K562 (cell line): ENCODE data around the gene ALG1L2. TPM values are rescaled to one million over a fixed set of nuclear protein-coding genes. Genes with fewer than 3 reads are reported as not detected.
"Not testable (repeated sequence)": the region's sequence is repeated elsewhere in the genome, so short reads cannot be mapped to it uniquely, and the experiment has no call there.

Source experiments
- ATAC-seq: fragments of 200-7000 bp; cut with Tn5 transposase; 3 replicates; pipeline ENCODE4 v1.9.1; 2020; ENCODE audit warnings: moderate library complexity
- BruUV-seq: library from RNA; stranded (reverse); fragments of 400-500 nt; replicated peaks from 2 replicates; lab custom pipeline; 2021; lab: Mats Ljungman, UMichigan
- CTCF ChIA-PET: fragments of 300-600 bp; formaldehyde crosslinking; extraction: SDS; loops from one replicate; lab custom pipeline; 2021; ENCODE audit warnings: low intra/inter-chr PET ratio; lab: Yijun Ruan, JAX
- POLR2A ChIA-PET: fragments of 300-600, 350-650 bp; sonication (Branson Sonifier 250); formaldehyde crosslinking; extraction: SDS; loops from one replicate; lab custom pipeline; 2021; ENCODE audit warnings: antibody characterized with exemption, inconsistent platforms; lab: Yijun Ruan, JAX
- DNase-seq, 4 experiments: peaks; one replicate each; pipeline versions ENCODE4 v3.0.0 to v3.0.0-alpha.2; 2011 to 2018; ENCODE audit warnings: low spot score in 3 of 4, mixed read lengths in 3 of 4; ENCODE audit errors: extremely low read depth in 1 of 4
- FAIRE-seq: peaks from 2 replicates; lab custom pipeline; 2011; peaks lifted over from hg19 to GRCh38; lab: Jason Lieb, UNC
- H2AFZ ChIP-seq: 2 replicates; pipeline ENCODE4 v1.6.0; 2011; ENCODE audit warnings: low read depth, low read length, control low read depth, inconsistent platforms
- H3K27ac ChIP-seq: fragments of 200-600 bp; 3 replicates; pipeline ENCODE4 v1.8.0; 2011; ENCODE audit warnings: low read depth, mild to moderate bottlenecking, control low read depth, inconsistent platforms, low read length, moderate library complexity, mixed read lengths; ENCODE audit errors: extremely low read depth
- H3K27me3 ChIP-seq, 2 experiments: fragments of 300-600 bp in 1 of 2; 2 replicates in 1 of 2; 3 replicates in 1 of 2; pipeline versions ENCODE4 v1.6.0 to v1.8.0; 2011; ENCODE audit warnings: inconsistent platforms in 2 of 2, low read length in 2 of 2, mild to moderate bottlenecking in 1 of 2, mixed read lengths in 1 of 2, moderate library complexity in 1 of 2; ENCODE audit not compliant: control insufficient read depth in 2 of 2, insufficient read depth in 2 of 2
- H3K36me3 ChIP-seq: fragments of 300-600 bp; 3 replicates; pipeline ENCODE4 v1.8.0; 2011; ENCODE audit warnings: mild to moderate bottlenecking, low read length, inconsistent platforms; ENCODE audit not compliant: control insufficient read depth, insufficient read depth
- H3K4me1 ChIP-seq, 2 experiments: fragments of 200-600 bp in 1 of 2; replicated peaks in 1 of 2; 2 replicates in 1 of 2; 3 replicates in 1 of 2; pipeline versions ENCODE4 v1.5.1 to v1.8.0; 2011; ENCODE audit warnings: inconsistent platforms in 2 of 2, low read length in 2 of 2, mild to moderate bottlenecking in 1 of 2, mixed read lengths in 1 of 2, moderate library complexity in 1 of 2; ENCODE audit not compliant: control insufficient read depth in 2 of 2, insufficient read depth in 2 of 2
- H3K4me2 ChIP-seq: 2 replicates; pipeline ENCODE4 v1.6.1; 2011; ENCODE audit warnings: low read length, control low read depth, inconsistent platforms, mixed read lengths; ENCODE audit not compliant: insufficient read depth
- H3K4me3 ChIP-seq: fragments of 200-600 bp; sonication (generic), shearing (Covaris generic); 2 replicates; pipeline ENCODE4 v1.5.1; 2016; ENCODE audit warnings: control low read depth, inconsistent platforms
- H3K79me2 ChIP-seq: fragments of 200-600 bp; 3 replicates; pipeline ENCODE4 v1.8.0; 2011; ENCODE audit warnings: low read length, inconsistent platforms; ENCODE audit not compliant: control insufficient read depth, insufficient read depth
- H3K9ac ChIP-seq, 2 experiments: 2 replicates each; pipeline versions ENCODE4 v1.6.0 to v1.6.1; 2011; ENCODE audit warnings: low read depth in 2 of 2, low read length in 2 of 2, control low read depth in 1 of 2, inconsistent platforms in 1 of 2, mild to moderate bottlenecking in 1 of 2, mixed read lengths in 1 of 2; ENCODE audit not compliant: insufficient read depth in 1 of 2
- H3K9me1 ChIP-seq: one replicate; pipeline ENCODE4 v1.6.0; 2011; ENCODE audit warnings: inconsistent platforms, mild to moderate bottlenecking, low read length, moderate library complexity; ENCODE audit not compliant: control insufficient read depth, insufficient read depth
- H3K9me3 ChIP-seq: replicated peaks from 2 replicates; pipeline ENCODE4 v1.5.1; 2011; ENCODE audit warnings: low read depth, low read length, inconsistent platforms; ENCODE audit not compliant: control insufficient read depth, insufficient read depth
- H4K20me1 ChIP-seq: replicated peaks from 2 replicates; pipeline ENCODE4 v1.6.1; 2011; ENCODE audit warnings: low read length, inconsistent platforms, mixed read lengths; ENCODE audit not compliant: control insufficient read depth, insufficient read depth
- CXXC5 ChIP-seq: fragments of 250-450 bp; sonication (Bioruptor Pico); IDR thresholded peaks from 2 replicates; pipeline ENCODE4 v1.8.0; 2022; ENCODE audit warnings: inconsistent platforms, mild to moderate bottlenecking, moderate library complexity
- MAZ ChIP-seq, 2 experiments: fragments of 450-650 bp in 1 of 2; sonication (generic) in 1 of 2; formaldehyde crosslinking; IDR thresholded peaks in 1 of 2; conservative IDR thresholded peaks in 1 of 2; 2 replicates each; pipeline versions ENCODE4 v1.4.0 to v1.5.0; 2020; ENCODE audit warnings: mild to moderate bottlenecking in 1 of 2, missing genetic modification reagents in 1 of 2
- MNT ChIP-seq, 2 experiments: fragments of 450-650 bp; conservative IDR thresholded peaks; 2 replicates each; pipeline ENCODE4 v1.6.1; 2017; ENCODE audit warnings: mild to moderate bottlenecking in 2 of 2, moderate library complexity in 2 of 2
- PHF8 ChIP-seq: fragments of 200-600 bp; sonication (generic); IDR thresholded peaks from 2 replicates; pipeline ENCODE4 v1.6.1; 2012; ENCODE audit warnings: mixed run types, mild to moderate bottlenecking, inconsistent platforms, low read length, moderate library complexity, borderline replicate concordance
- RBFOX2 ChIP-seq: fragments of 200-400 bp; formaldehyde crosslinking; IDR thresholded peaks from 2 replicates; pipeline ENCODE4 v1.6.1; 2017; ENCODE audit warnings: low read depth, mild to moderate bottlenecking, low read length, moderate library complexity
- SP1 ChIP-seq: sonication (generic); formaldehyde crosslinking; IDR thresholded peaks from 2 replicates; pipeline ENCODE4 v1.8.1; 2022; ENCODE audit warnings: mild to moderate bottlenecking, missing genetic modification reagents
- SUPT5H ChIP-seq: fragments of 450-650 bp; IDR thresholded peaks from 2 replicates; pipeline ENCODE4 v1.6.1; 2016
- VEZF1 ChIP-seq: fragments of 200-800 bp; sonication (Bioruptor generic); IDR thresholded peaks from 2 replicates; pipeline ENCODE4 v1.6.1; 2017; ENCODE audit warnings: missing genetic modification characterization, missing compliant biosample characterization
- ZBTB17 ChIP-seq: fragments of 450-650 bp; formaldehyde crosslinking; IDR thresholded peaks from 2 replicates; pipeline ENCODE4 v1.4.0; 2020; ENCODE audit warnings: mild to moderate bottlenecking
- ZFX ChIP-seq: sonication (generic); formaldehyde crosslinking; IDR thresholded peaks from 2 replicates; pipeline ENCODE4 v1.8.0; 2022; ENCODE audit warnings: mild to moderate bottlenecking, missing genetic modification reagents, moderate library complexity
- WGBS: fragments of 100-300 bp; shearing (Covaris generic); methylation state at CpG from one replicate; pipeline ENCODE4 v1.1.6; 2016; ENCODE audit warnings: low coverage, mixed read lengths; ENCODE audit not compliant: insufficient coverage; ENCODE audit errors: missing lambda C conversion rate; 5-methylcytosine and 5-hydroxymethylcytosine counted together
- in situ Hi-C: fragments of 300-500 bp; cut with MboI; formaldehyde crosslinking; loops from 4 replicates; pipeline ENCODE4 v1.15.0; 2018; ENCODE audit warnings: inconsistent platforms, mixed read lengths
- intact Hi-C: fragments of 100-400 bp; cut with micrococcal nuclease; formaldehyde crosslinking; loops from 2 replicates; pipeline ENCODE4 v1.14.2; 2022
- polyA plus RNA-seq, 8 experiments: library from polyadenylated mRNA; depleted of rRNA in 4 of 8; stranded (reverse) in 5 of 8; unstranded in 3 of 8; fragments of >200 nt; fragmentation: Nextera tagmentation in 2 of 8; fragmentation: Illumina TruSeq in 1 of 8; extraction: Ambion mirVana in 2 of 8; extraction: Trizol in 1 of 8; gene quantifications; 2 replicates each; pipeline versions ENCODE4 v1.2.1 to v1.2.3, GENCODE V29; 2011 to 2014; ENCODE audit warnings: inconsistent platforms in 1 of 8, missing spikeins in 1 of 8
- total RNA-seq, 7 experiments: library from RNA; depleted of rRNA in 6 of 7; stranded (reverse); fragments of >200 nt in 6 of 7; fragmentation: Illumina TruSeq in 2 of 7; extraction: Trizol in 2 of 7; gene quantifications; 2 replicates each; pipeline versions ENCODE4 v1.2.1 to v1.2.3, GENCODE V29; 2011 to 2021; ENCODE audit warnings: low replicate concordance in 1 of 7

ALG1L2 gene
- total and polyA plus RNA-seq, 9 of the 15 experiments (the other 6 are each of a cell fraction or from before 2014, with no cell fraction given), result 0.10 to 1.1 (median 0.33) TPM; not detected in 2

GRCh38 chr3:130111865-130112747 is 30.5 kb downstream of the ALG1L2 start (continued):
- peak; percentile 86 to 87 for TF ChIP-seq MNT (conservative IDR thresholded peaks at IDR 0.05)
- TF ChIP-seq RBFOX2, result peak; percentile 67
- peak; percentile 56; the same call in 1 of the 2 replicates for TF ChIP-seq PHF8
- TF ChIP-seq SP1 (CRISPR knock-in tag), result peak; percentile 55; the same call in 1 of the 2 replicates
- TF ChIP-seq SUPT5H, result peak; percentile 56; the same call in 1 of the 2 replicates
- TF ChIP-seq MAZ (CRISPR knock-in tag; conservative IDR thresholded peaks at IDR 0.05 in 1 of 2, IDR thresholded peaks at IDR 0.05 in 1 of 2), result peak; percentile 64 to 81; a peak in 3 of 4 replicates
- TF ChIP-seq ZFX (CRISPR knock-in tag), result peak; percentile 82
- peak; percentile 43; the same call in 1 of the 2 replicates for TF ChIP-seq CXXC5 (CRISPR knock-in tag)
- TF ChIP-seq VEZF1 (CRISPR knock-in tag), result peak; percentile 61
- TF ChIP-seq ZBTB17 (CRISPR knock-in tag), result peak; percentile 98

- BruUV-seq, H3K4me1 ChIP-seq, in situ Hi-C loops, H3K36me3 ChIP-seq, H3K9me1 ChIP-seq, DNase-seq, POLR2A ChIA-PET, ATAC-seq, CTCF ChIA-PET, H3K9me3 ChIP-seq, intact Hi-C loops, FAIRE-seq, H4K20me1 ChIP-seq, H3K27me3 ChIP-seq: not testable (repeated sequence)
- peak overlapping the region; percentile 84 for H3K4me2 ChIP-seq
- H2AFZ ChIP-seq, result peak overlapping the region; percentile 88
- peaks cover 12% of the 10 kb centered on the region; the same call in 2 of the 3 replicates for H3K79me2 ChIP-seq
- peak overlapping the region; percentile 68 to 88; a peak in 3 of 4 replicates for H3K9ac ChIP-seq
- H3K4me3 ChIP-seq, result peak overlapping the region; percentile 67
- 2% methylated on average over 5 of the region's 7 CpGs for WGBS
- H3K27ac ChIP-seq, result peak overlapping the region; percentile 56; the same call in 1 of the 3 replicates
Observed at GRCh38 chr3:130112748-130113073, 31.1 kb downstream of the ALG1L2 start.
